ENCODE data around the gene BEST2.

Gene BEST2

GRCh38 chr19:12731337-12731736 is 20.3 kb upstream of the BEST2 start:
- no peak for DNase-seq (ENCODE audit: low spot score)

GRCh38 chr19:12733369-12734214 is 18.0 kb upstream of the BEST2 start:
- DNase-seq (ENCODE audit: low spot score), result peak; percentile 23

- peak; percentile 99 for DNase-seq (ENCODE audit: low spot score)
Measured at GRCh38 chr19:12736995-12737834, 14.4 kb upstream of the BEST2 start, which contains the start of gene GET3. GET3 (plus strand) TSS chr19:12737497; CDS start chr19:12737506, 9 bp downstream.

- no peak for DNase-seq (ENCODE audit: low spot score)
Measured at GRCh38 chr19:12737835-12738351, 13.7 kb upstream of the BEST2 start.

GRCh38 chr19:12745166-12745897 is 6.3 kb upstream of the BEST2 start:
- DNase-seq (ENCODE audit: low spot score), result no peak

- no peak for DNase-seq (ENCODE audit: low spot score)
Measured at GRCh38 chr19:12748489-12748888, 3.1 kb upstream of the BEST2 start.

- DNase-seq (ENCODE audit: low spot score), result no peak
Measured at GRCh38 chr19:12749938-12750521, 1.6 kb upstream of the BEST2 start.

- no peak for DNase-seq (ENCODE audit: low spot score)
Measured at GRCh38 chr19:12750851-12751250, 740 bp upstream of the BEST2 start.

GRCh38 chr19:12752056-12752781 is 628 bp downstream of the BEST2 start:
- no peak for DNase-seq (ENCODE audit: low spot score)

- DNase-seq (ENCODE audit: low spot score), result no peak
Measured at GRCh38 chr19:12754465-12755196, 3.0 kb downstream of the BEST2 start.

- no peak for DNase-seq (ENCODE audit: low spot score)
Measured at GRCh38 chr19:12756150-12756883, 4.7 kb downstream of the BEST2 start.

- peak; percentile 48 for DNase-seq (ENCODE audit: low spot score)
Measured at GRCh38 chr19:12757544-12758274, 6.1 kb downstream of the BEST2 start.

GRCh38 chr19:12759686-12760085 is 8.1 kb downstream of the BEST2 start:
- no peak for DNase-seq (ENCODE audit: low spot score)

- DNase-seq (ENCODE audit: low spot score), result no peak
Measured at GRCh38 chr19:12763100-12763499, 11.5 kb downstream of the BEST2 start.

- DNase-seq (ENCODE audit: low spot score), result no peak
Measured at GRCh38 chr19:12764698-12765097, 13.1 kb downstream of the BEST2 start.

- peak; percentile 69 for DNase-seq (ENCODE audit: low spot score)
Measured at GRCh38 chr19:12766051-12766521, 14.5 kb downstream of the BEST2 start.

- DNase-seq (ENCODE audit: low spot score), result no peak
Measured at GRCh38 chr19:12767150-12767549, 15.6 kb downstream of the BEST2 start.

GRCh38 chr19:12767666-12768065 is 16.1 kb downstream of the BEST2 start:
- no peak for DNase-seq (ENCODE audit: low spot score)

- DNase-seq (ENCODE audit: low spot score), result no peak
Measured at GRCh38 chr19:12769689-12770088, 18.1 kb downstream of the BEST2 start.

Data from Ammon's horn (tissue), 1 donor.